ENCODE measurements around the gene BCCIP.

Gene BCCIP

GRCh38 chr10:125779403-125780327 lies 43.7 kb upstream of the BCCIP start:
- Histone ChIP-seq H3K9ac (ENCODE audit: low read length) (no peak overlapping the region), H3K27me3 (ENCODE audit: low read length) (no peaks in the 10 kb centered on the region), H4K20me1 (ENCODE audit: low read depth, low read length) (no peaks in the 10 kb centered on the region), H3K4me2 (ENCODE audit: low read depth, low read length, poor library complexity, severe bottlenecking) (no peak overlapping the region), H3K9me2 (replicated peaks; ENCODE audit: insufficient read depth, low read length) (no peaks in the 10 kb centered on the region), H3K36me3 (ENCODE audit: low read length) (no peaks in the 10 kb centered on the region), H3K4me3 (ENCODE audit: insufficient read depth, low read length, poor library complexity, severe bottlenecking) (no peak overlapping the region), H3K27ac (ENCODE audit: low read depth, low read length) (no peak overlapping the region), H2AFZ (ENCODE audit: low read depth, low read length, severe bottlenecking) (no peak overlapping the region), H3K9me3 (ENCODE audit: insufficient read depth, low read length) (no peaks in the 10 kb centered on the region), H3K79me2 (ENCODE audit: insufficient read depth, low read length) (no peaks in the 10 kb centered on the region), H3F3A (ENCODE audit: insufficient read depth) (no peaks in the 10 kb centered on the region)
- TF ChIP-seq CTCF (IDR thresholded peaks at IDR 0.05; ENCODE audit: insufficient read depth, low read length, poor library complexity, severe bottlenecking): no peak
- no peak for TF ChIP-seq EZH2phosphoT487 (conservative IDR thresholded peaks at IDR 0.05; ENCODE audit: low read length)

GRCh38 chr10:125781374-125781773 lies 42.0 kb upstream of the BCCIP start:
- Histone ChIP-seq H2AFZ (ENCODE audit: low read depth, low read length, severe bottlenecking) (no peak overlapping the region), H3K9me2 (replicated peaks; ENCODE audit: insufficient read depth, low read length) (no peaks in the 10 kb centered on the region), H3K27me3 (ENCODE audit: low read length) (no peaks in the 10 kb centered on the region), H3K79me2 (ENCODE audit: insufficient read depth, low read length) (no peaks in the 10 kb centered on the region), H3K27ac (ENCODE audit: low read depth, low read length) (no peak overlapping the region), H3K4me3 (ENCODE audit: insufficient read depth, low read length, poor library complexity, severe bottlenecking) (no peak overlapping the region), H3K9ac (ENCODE audit: low read length) (no peak overlapping the region), H3K4me2 (ENCODE audit: low read depth, low read length, poor library complexity, severe bottlenecking) (no peak overlapping the region), H3K36me3 (ENCODE audit: low read length) (no peaks in the 10 kb centered on the region), H3K9me3 (ENCODE audit: insufficient read depth, low read length) (no peaks in the 10 kb centered on the region), H3F3A (ENCODE audit: insufficient read depth) (no peaks in the 10 kb centered on the region), H4K20me1 (ENCODE audit: low read depth, low read length) (no peaks in the 10 kb centered on the region)
- TF ChIP-seq CTCF (IDR thresholded peaks at IDR 0.05; ENCODE audit: insufficient read depth, low read length, poor library complexity, severe bottlenecking) (no peak), EZH2phosphoT487 (conservative IDR thresholded peaks at IDR 0.05; ENCODE audit: low read length) (no peak)

GRCh38 chr10:125782054-125782453 lies 41.3 kb upstream of the BCCIP start:
- Histone ChIP-seq H3K27ac (ENCODE audit: low read depth, low read length) (no peak overlapping the region), H3K4me3 (ENCODE audit: insufficient read depth, low read length, poor library complexity, severe bottlenecking) (no peak overlapping the region), H3K4me2 (ENCODE audit: low read depth, low read length, poor library complexity, severe bottlenecking) (no peak overlapping the region), H3K79me2 (ENCODE audit: insufficient read depth, low read length) (no peaks in the 10 kb centered on the region), H3K9ac (ENCODE audit: low read length) (no peak overlapping the region), H3K9me2 (replicated peaks; ENCODE audit: insufficient read depth, low read length) (no peaks in the 10 kb centered on the region), H4K20me1 (ENCODE audit: low read depth, low read length) (no peaks in the 10 kb centered on the region), H3K36me3 (ENCODE audit: low read length) (no peaks in the 10 kb centered on the region), H3K27me3 (ENCODE audit: low read length) (no peaks in the 10 kb centered on the region), H2AFZ (ENCODE audit: low read depth, low read length, severe bottlenecking) (no peak overlapping the region), H3F3A (ENCODE audit: insufficient read depth) (no peaks in the 10 kb centered on the region), H3K9me3 (ENCODE audit: insufficient read depth, low read length) (no peaks in the 10 kb centered on the region)
- no peak for TF ChIP-seq EZH2phosphoT487 (conservative IDR thresholded peaks at IDR 0.05; ENCODE audit: low read length)
- no peak for TF ChIP-seq CTCF (IDR thresholded peaks at IDR 0.05; ENCODE audit: insufficient read depth, low read length, poor library complexity, severe bottlenecking)

All from SU-DHL-6 (cell line).